Breast epithelium (tissue), 3 donors: ENCODE measurements around the gene SEC61A1.

Experiments used
- POLR2A ChIP-seq: fragments of 450-650 bp; IDR thresholded peaks from one replicate; pipeline ENCODE4 v1.6.1; 2016; ENCODE audit warnings: antibody characterized with exemption, mild to moderate bottlenecking, moderate library complexity
- POLR2AphosphoS5 ChIP-seq, 3 donors: sonication (generic); formaldehyde crosslinking; IDR thresholded peaks; one replicate each; pipeline ENCODE4 v1.6.1; 2017; ENCODE audit warnings: antibody characterized with exemption in 3 of 3
- TF ChIP-seq, protein P1 (sequence below), 3 donors: fragments of 450-650 bp; IDR thresholded peaks; one replicate each; pipeline ENCODE4 v1.5.1; 2016 to 2017; ENCODE audit warnings: antibody characterized with exemption in 3 of 3, mild to moderate bottlenecking in 3 of 3, moderate library complexity in 3 of 3

DNA sequence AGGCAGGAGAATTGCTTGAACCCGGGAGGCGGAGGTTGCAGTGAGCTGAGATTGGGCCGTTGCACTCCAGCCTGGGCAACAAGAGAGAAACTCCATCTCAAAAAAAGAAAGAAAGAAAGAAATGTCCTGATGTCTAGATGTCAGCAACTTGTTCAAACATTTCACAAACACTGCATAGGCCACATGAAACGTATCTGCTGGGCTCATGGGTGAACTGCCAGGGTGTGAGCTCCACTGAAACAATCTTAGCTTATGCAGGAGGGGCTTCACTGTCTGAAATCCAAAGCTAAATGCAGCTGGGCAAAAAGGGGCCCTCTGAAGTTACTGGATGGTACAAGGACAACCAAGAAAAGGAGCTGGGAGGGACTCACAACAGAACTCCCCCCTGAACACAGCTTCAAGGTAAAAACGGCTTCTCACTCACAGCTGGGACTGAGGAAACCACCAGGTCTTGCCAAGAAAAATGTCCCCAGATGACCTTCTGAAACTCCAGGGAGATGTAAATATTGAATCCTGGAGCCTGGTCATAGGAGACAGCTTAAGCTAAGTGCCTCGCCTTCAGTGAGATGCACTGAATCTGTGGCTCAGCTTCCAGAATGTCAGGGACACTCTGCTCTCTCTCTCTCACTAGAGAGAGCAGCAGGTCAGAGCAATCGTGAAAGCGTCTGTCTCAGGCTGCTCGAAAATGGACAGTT lies 31.9 kb downstream of the SEC61A1 start:
- TF ChIP-seq, protein P1, sequence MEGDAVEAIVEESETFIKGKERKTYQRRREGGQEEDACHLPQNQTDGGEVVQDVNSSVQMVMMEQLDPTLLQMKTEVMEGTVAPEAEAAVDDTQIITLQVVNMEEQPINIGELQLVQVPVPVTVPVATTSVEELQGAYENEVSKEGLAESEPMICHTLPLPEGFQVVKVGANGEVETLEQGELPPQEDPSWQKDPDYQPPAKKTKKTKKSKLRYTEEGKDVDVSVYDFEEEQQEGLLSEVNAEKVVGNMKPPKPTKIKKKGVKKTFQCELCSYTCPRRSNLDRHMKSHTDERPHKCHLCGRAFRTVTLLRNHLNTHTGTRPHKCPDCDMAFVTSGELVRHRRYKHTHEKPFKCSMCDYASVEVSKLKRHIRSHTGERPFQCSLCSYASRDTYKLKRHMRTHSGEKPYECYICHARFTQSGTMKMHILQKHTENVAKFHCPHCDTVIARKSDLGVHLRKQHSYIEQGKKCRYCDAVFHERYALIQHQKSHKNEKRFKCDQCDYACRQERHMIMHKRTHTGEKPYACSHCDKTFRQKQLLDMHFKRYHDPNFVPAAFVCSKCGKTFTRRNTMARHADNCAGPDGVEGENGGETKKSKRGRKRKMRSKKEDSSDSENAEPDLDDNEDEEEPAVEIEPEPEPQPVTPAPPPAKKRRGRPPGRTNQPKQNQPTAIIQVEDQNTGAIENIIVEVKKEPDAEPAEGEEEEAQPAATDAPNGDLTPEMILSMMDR (IDR thresholded peaks at IDR 0.05), result no peak
- TF ChIP-seq POLR2A, result no peak
- TF ChIP-seq POLR2AphosphoS5 (IDR thresholded peaks at IDR 0.05), result no peak
